Fibroblast of lung (primary cell): Measurements from ENCODE around the gene CDCA8. TPM values are rescaled to one million over a fixed set of nuclear protein-coding genes. Genes with fewer than 3 reads are reported as not detected.
"Not testable (repeated sequence)": the region's sequence is repeated elsewhere in the genome, so short reads cannot be mapped to it uniquely, and the experiment has no call there.

Experiments used
- DNase-seq, 2 donors: peaks; one replicate each; pipeline versions ENCODE4 v3.0.0 to v3.0.0-alpha.2; 2010; ENCODE audit warnings: low read depth in 2 of 2
- H2AFZ ChIP-seq: 2 replicates; pipeline ENCODE4 v1.5.1; 2012; ENCODE audit warnings: low read length, control low read depth, inconsistent platforms
- H3K27ac ChIP-seq: 2 replicates; pipeline ENCODE4 v1.5.1; 2011; ENCODE audit warnings: low read length, control low read depth; ENCODE audit not compliant: insufficient read depth
- H3K27me3 ChIP-seq: 2 replicates; pipeline ENCODE4 v1.5.1; 2011; ENCODE audit warnings: mild to moderate bottlenecking, low read length; ENCODE audit not compliant: control insufficient read depth, insufficient read depth
- H3K36me3 ChIP-seq: 2 replicates; pipeline ENCODE4 v1.5.1; 2011; ENCODE audit warnings: low read length; ENCODE audit not compliant: control insufficient read depth, insufficient read depth
- H3K4me1 ChIP-seq: 2 replicates; pipeline ENCODE4 v1.5.1; 2011; ENCODE audit warnings: low read length; ENCODE audit not compliant: control insufficient read depth, insufficient read depth; ENCODE audit errors: extremely low read depth
- H3K4me2 ChIP-seq: 2 replicates; pipeline ENCODE4 v1.5.1; 2011; ENCODE audit warnings: low read length, control low read depth; ENCODE audit not compliant: insufficient read depth; ENCODE audit errors: extremely low read depth
- H3K4me3 ChIP-seq, 4 experiments: fragments of 200-600 bp in 1 of 4; sonication (generic) in 1 of 4; replicated peaks in 1 of 4; 2 replicates each; pipeline ENCODE4 v1.5.1; 2011 to 2016; ENCODE audit warnings: low read length in 4 of 4, low read depth in 3 of 4, mild to moderate bottlenecking in 3 of 4, control low read depth in 2 of 4, inconsistent platforms in 1 of 4, mixed read lengths in 1 of 4; ENCODE audit not compliant: insufficient read depth in 1 of 4; ENCODE audit errors: control extremely low read depth in 1 of 4
- H3K79me2 ChIP-seq: 2 replicates; pipeline ENCODE4 v1.5.1; 2012; ENCODE audit warnings: mild to moderate bottlenecking, low read length, inconsistent platforms; ENCODE audit not compliant: control insufficient read depth, insufficient read depth
- H3K9ac ChIP-seq: 2 replicates; pipeline ENCODE4 v1.5.1; 2011; ENCODE audit warnings: mild to moderate bottlenecking, low read length, control low read depth; ENCODE audit not compliant: insufficient read depth
- H3K9me3 ChIP-seq: 2 replicates; pipeline ENCODE4 v1.5.1; 2012; ENCODE audit warnings: low read depth, low read length; ENCODE audit not compliant: control insufficient read depth, insufficient read depth
- H4K20me1 ChIP-seq: 2 replicates; pipeline ENCODE4 v1.5.1; 2011; ENCODE audit warnings: low read length; ENCODE audit not compliant: control insufficient read depth, insufficient read depth; ENCODE audit errors: extremely low read depth
- CTCF ChIP-seq, 2 donors: IDR thresholded peaks in 1 of 2; conservative IDR thresholded peaks in 1 of 2; 1 replicate in 1 of 2; 2 replicates in 1 of 2; pipeline ENCODE4 v1.5.1; 2011 to 2012; ENCODE audit warnings: low read length in 2 of 2, control low read depth in 1 of 2, inconsistent platforms in 1 of 2, low read depth in 1 of 2, mild to moderate bottlenecking in 1 of 2
- EZH2 ChIP-seq: IDR thresholded peaks from 2 replicates; pipeline ENCODE4 v1.5.1; 2012; ENCODE audit warnings: low read length, control low read depth, mild to moderate bottlenecking; ENCODE audit errors: missing control alignments
- polyA plus RNA-seq, 2 donors: library from polyadenylated mRNA; depleted of rRNA in 1 of 2; stranded (reverse) in 1 of 2; unstranded in 1 of 2; fragments of >200 nt; gene quantifications; 2 replicates each; pipeline ENCODE4 v1.2.1, GENCODE V29; 2011 to 2012; ENCODE audit warnings: missing spikeins in 1 of 2
- total RNA-seq: library from RNA; depleted of rRNA; stranded (reverse); fragments of >200 nt; gene quantifications from 2 replicates; pipeline ENCODE4 v1.2.1, GENCODE V29; 2014

Gene CDCA8
- total and polyA plus RNA-seq, 2 donors (not counting 1 experiment from before 2014, with no cell fraction given), result 3.8 to 9.5 TPM

GRCh38 chr1:37738619-37739018 is 46.3 kb downstream of the CDCA8 start:
- H3K9me3 ChIP-seq, H3K4me2 ChIP-seq, H3K27me3 ChIP-seq, H2AFZ ChIP-seq, H4K20me1 ChIP-seq, H3K9ac ChIP-seq, H3K4me3 ChIP-seq, H3K4me1 ChIP-seq, H3K36me3 ChIP-seq, H3K79me2 ChIP-seq, DNase-seq, H3K27ac ChIP-seq: not testable (repeated sequence)

- Histone ChIP-seq H2AFZ (no peak overlapping the region), H3K36me3 (no peaks in the 10 kb centered on the region), H3K79me2 (no peaks in the 10 kb centered on the region), H3K4me1 (no peaks in the 10 kb centered on the region), H3K9ac (no peak overlapping the region), H3K9me3 (no peaks in the 10 kb centered on the region), H3K27me3 (peaks cover 8% of the 10 kb centered on the region), H3K27ac (no peak overlapping the region), H4K20me1 (no peaks in the 10 kb centered on the region), H3K4me3 (no peak overlapping the region), H3K4me2 (no peak overlapping the region)
- no peak for DNase-seq
- TF ChIP-seq CTCF (conservative IDR thresholded peaks at IDR 0.05 in 1 of 2, IDR thresholded peaks at IDR 0.05 in 1 of 2; ENCODE audit: low read depth in 1 of 2, low read length in 2 of 2), result no peak
Measured at GRCh38 chr1:37739222-37739621, 46.9 kb downstream of the CDCA8 start.

GRCh38 chr1:37741130-37741529 is 48.8 kb downstream of the CDCA8 start:
- DNase-seq, result peak in 1 of 2 donors; percentile 20

More at GRCh38 chr1:37741130-37741529, 48.8 kb downstream of the CDCA8 start:
- H3K9me3 ChIP-seq, result no peaks in the 10 kb centered on the region
- no peaks in the 10 kb centered on the region for H4K20me1 ChIP-seq
- H3K4me2 ChIP-seq, result no peak overlapping the region
- H3K4me3 ChIP-seq, result no peak overlapping the region
- no peaks in the 10 kb centered on the region for H3K27me3 ChIP-seq
- H3K27ac ChIP-seq, result no peak overlapping the region
- H2AFZ ChIP-seq, result no peak overlapping the region
- TF ChIP-seq EZH2 (no peak), CTCF (conservative IDR thresholded peaks at IDR 0.05 in 1 of 2, IDR thresholded peaks at IDR 0.05 in 1 of 2; ENCODE audit: low read depth in 1 of 2, low read length in 2 of 2) (no peak)
- H3K79me2 ChIP-seq, result no peaks in the 10 kb centered on the region
- H3K9ac ChIP-seq, result no peak overlapping the region
- H3K4me1 ChIP-seq, result no peaks in the 10 kb centered on the region
- no peaks in the 10 kb centered on the region for H3K36me3 ChIP-seq
